T-helper 2 cell treated with Interferon-gamma antibody and Interleukin-4, amounts not matched to agents 100 ng/mL and 5 ng/mL, for 36 hours (primary cell): Measurements from ENCODE around the gene GPC1. TPM values are rescaled to one million over a fixed set of nuclear protein-coding genes. Genes with fewer than 3 reads are reported as not detected.

Experiments
- intact Hi-C: fragments of 100-400 bp; cut with micrococcal nuclease; formaldehyde crosslinking; loops from one replicate; pipeline ENCODE4 v1.15.1; 2023
- total RNA-seq: library from RNA; stranded (reverse); gene quantifications from 2 replicates; pipeline ENCODE4 v1.2.3, GENCODE V29; 2022

The GPC1 gene
- total RNA-seq, 1 donor from 2014 or later, result 7.6 TPM

DNA sequence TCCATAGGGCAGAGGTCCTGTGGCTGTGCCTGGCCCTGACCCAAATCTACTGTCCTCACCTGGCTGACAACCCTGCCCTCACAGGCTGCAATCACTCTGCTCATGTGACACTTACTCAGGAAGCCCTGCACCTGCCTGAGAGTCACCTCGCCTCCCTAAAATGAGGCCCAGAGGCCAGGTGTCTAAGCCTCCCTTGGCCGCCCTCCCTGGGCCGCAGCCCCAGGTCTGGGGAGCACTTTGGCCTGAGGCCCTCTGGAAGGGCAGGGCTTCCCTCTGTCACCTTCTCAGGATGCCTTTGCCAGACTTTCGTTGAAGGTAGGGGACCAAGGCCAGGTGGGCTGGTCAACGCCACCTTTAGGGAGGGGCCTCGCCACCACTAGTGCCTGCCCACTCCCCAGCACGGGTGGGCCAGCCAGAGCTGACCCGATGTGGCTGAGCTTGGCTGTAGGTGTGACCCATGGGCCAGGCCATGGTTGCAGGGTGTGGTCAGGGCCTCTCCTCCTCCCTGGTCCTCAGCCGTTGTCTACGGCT is 6.1 kb upstream of the GPC1 start:
- intact Hi-C loops, result no loop called here

GRCh38 chr2:240429872-240430491 is 5.5 kb upstream of the GPC1 start:
- intact Hi-C loops, result loop anchor here (10.0 kb wide), 2 partner anchors 405 to 925 kb away; partner anchors contain the start of genes FARP2 and NDUFA10

DNA sequence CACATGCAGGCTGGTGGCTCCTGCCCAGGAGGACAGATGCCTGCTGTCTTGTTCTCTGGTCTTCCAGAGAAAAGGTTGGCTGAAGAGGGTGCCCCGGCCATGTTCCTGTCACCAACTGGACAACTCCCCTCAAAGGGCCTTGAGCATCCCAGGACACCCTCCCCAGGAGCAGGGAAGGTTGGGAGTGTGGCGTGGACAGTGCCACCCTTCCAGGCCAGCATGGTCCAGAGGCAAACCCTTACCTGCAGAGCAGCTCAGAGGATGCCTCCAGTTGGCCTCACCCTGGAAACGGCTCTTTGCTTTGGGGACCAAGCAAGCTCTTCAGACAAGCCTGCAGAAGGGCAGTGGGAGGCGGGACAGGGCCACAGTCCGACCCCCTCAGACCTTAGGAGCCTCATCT is 4.9 kb upstream of the GPC1 start:
- intact Hi-C loops, result loop anchor here (10.0 kb wide), 2 partner anchors 406 to 924 kb away; partner anchors contain the start of genes FARP2 and NDUFA10

- intact Hi-C loops, result loop anchor here (10.0 kb wide), 2 partner anchors 406 to 924 kb away; partner anchors contain the start of genes FARP2 and NDUFA10
Observed at GRCh38 chr2:240431271-240431660, 4.2 kb upstream of the GPC1 start.

- intact Hi-C loops, result loop anchor here (10.0 kb wide), 2 partner anchors 407 to 923 kb away; partner anchors contain the start of genes FARP2 and NDUFA10
Observed at GRCh38 chr2:240431661-240432424, 3.6 kb upstream of the GPC1 start.

GRCh38 chr2:240432430-240432819 is 3.0 kb upstream of the GPC1 start:
- intact Hi-C loops, result loop anchor here (10.0 kb wide), 2 partner anchors 408 to 922 kb away; partner anchors contain the start of genes FARP2 and NDUFA10

GRCh38 chr2:240432820-240433801 is 2.4 kb upstream of the GPC1 start:
- intact Hi-C loops, result loop anchor here (10.0 kb wide), 2 partner anchors 408 to 922 kb away; partner anchors contain the start of genes FARP2 and NDUFA10

DNA sequence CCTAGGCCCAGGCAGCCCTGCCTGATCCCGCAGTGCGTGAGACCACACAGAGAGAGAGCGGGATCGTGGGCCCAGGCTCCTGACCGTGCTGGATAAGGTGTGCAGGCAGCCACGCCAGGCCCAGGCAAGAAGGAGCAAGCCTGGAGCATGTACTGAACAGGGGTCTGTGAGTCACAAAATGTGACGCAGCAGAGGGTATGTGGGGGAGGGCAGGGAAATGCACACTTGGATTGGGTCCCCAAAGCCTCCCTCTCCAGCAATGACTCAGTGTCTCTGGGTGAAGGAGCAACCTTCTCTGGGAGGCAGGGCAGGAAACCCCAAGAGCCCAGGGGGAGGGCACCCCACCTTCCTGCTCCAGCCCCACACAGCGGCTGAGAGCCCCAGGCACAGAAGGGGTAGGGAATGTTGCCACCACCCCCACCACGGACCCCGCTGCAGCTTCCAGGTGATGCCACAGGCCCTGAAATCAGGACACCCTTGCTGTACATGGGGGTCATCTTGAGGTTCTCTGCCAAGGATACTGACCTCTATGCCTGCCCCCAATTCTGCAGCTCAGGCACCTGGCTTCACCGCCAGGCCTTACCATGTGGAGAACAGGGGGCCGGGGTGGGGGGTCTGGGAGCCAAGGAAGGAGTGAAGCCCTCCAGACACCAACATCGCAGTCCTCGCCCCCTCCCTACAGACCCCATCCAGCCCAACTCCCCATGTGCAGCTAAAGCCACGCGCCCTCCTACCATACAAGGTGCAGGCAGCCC is 1.3 kb upstream of the GPC1 start:
- intact Hi-C loops, result loop anchor here (2.0 to 10.0 kb wide), 3 partner anchors 133 to 921 kb away; partner anchors contain the start of genes FARP2 and NDUFA10

DNA sequence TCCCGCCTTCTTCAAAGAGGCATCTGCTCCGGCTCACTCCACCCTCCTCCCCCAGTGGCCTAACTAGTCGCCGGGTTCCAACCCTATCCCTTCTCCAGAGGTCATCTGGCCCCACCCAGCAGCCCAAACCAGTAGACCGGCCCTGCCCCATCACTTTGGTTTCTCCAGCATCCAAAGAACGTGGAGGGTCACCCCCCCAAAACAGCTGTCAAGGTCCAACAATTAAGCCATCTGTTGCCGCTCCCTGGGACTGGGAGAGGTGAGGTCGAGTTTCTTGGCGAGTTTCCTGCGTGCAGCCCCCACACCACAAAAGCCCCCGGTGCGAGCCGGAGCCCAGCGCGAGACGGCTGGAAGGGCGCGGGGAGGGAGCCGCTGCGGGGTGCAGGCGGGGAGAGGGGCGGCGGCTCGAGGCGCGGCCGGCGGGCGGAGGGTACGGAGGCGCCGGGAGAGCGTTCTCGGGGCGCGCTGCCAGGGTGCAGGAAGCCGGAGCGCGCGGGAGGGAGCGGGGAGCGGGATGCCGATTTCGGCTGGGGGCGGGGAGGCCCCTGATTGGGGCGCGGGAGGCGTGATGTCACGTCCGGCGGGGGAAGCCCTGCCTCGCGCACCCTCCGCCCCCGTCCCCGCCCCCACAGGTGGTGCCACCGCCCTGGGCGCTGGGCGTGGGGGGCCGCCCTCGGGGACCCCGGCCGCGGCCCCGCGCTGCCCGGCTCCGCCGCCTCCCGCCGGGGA is 571 bp upstream of the GPC1 start:
- intact Hi-C loops, result loop anchor here (1.0 to 10.0 kb wide), 8 partner anchors 43 to 920 kb away; partner anchors contain the start of genes COPS9, FARP2 and NDUFA10

- intact Hi-C loops, result loop anchor here (1.0 to 10.0 kb wide), 8 partner anchors 44 to 919 kb away; partner anchors contain the start of genes COPS9, FARP2 and NDUFA10
Observed at GRCh38 chr2:240435948-240436682, 652 bp downstream of the GPC1 start.

GRCh38 chr2:240436683-240437550 is 1.5 kb downstream of the GPC1 start:
- intact Hi-C loops, result loop anchor here (5.0 to 10.0 kb wide), 4 partner anchors 300 to 918 kb away; partner anchors contain the start of genes COPS9, FARP2 and NDUFA10

DNA sequence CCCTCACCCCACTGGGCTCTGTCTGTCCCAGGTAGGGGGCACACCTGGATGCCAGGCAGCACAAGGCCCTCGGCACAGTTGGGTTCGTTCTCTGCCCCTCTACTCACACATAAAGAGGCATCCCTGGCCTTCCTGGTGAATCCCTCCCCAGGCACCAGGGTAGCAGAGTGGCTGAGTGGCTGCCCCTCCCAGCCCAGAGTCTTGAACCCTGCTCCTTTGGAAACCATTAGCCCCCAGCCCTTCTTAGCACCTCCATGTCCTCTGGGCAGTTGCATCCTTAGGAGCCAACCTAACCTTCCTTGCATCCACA is 2.0 kb downstream of the GPC1 start:
- intact Hi-C loops, result loop anchor here (5.0 to 10.0 kb wide), 4 partner anchors 300 to 917 kb away; partner anchors contain the start of genes COPS9, FARP2 and NDUFA10

DNA sequence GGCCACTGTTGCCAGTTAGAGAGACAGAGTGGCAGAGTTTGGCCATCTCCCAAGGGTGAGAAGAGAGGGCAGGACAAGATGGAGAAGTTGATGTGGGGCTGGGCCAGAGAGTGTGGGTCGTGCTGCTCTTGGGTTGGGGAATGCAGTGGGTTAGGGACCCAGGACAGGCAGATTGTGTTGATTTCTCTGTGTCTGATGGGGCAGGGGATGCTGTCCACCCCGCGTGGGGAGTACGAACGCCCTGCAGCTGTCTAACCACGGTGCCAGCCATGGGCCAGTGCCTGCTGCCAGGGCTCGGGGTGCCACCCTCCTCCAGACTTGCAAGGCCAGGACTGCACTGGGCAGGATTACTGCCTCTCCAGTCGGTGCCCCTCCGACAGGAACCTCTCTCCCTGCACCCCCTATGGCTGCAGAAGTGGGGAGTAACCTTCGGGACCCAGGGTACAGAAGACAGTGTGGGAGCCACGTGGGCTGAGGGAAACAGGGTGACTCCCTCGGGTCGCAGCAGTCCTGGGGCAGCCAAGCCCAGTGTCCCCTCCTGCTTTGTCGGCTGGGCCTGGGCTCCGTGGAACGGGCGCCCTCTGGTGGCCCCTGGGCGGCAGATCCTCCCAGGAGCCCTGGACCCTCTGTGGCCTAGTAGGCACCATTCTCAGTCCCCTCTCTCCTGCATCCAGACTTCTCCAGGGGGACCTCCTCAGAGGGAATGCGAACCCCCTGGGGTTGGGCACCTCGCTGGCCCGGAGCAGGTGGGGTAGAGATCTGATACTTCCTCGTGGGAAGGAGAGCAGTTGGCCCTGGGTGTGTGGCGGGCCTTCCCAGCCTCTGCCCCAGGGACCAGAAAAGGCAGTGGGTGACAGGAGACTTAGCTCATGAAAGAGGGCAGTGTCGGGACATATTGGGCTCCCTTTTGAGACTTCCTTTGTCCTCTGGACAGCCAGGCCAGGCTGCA is 2.7 kb downstream of the GPC1 start:
- intact Hi-C loops, result loop anchor here (2.0 to 10.0 kb wide), 5 partner anchors 287 to 917 kb away; partner anchors contain the start of genes COPS9, FARP2 and NDUFA10

GRCh38 chr2:240438810-240439697 is 3.6 kb downstream of the GPC1 start:
- intact Hi-C loops, result loop anchor here (2.0 to 10.0 kb wide), 5 partner anchors 288 to 916 kb away; partner anchors contain the start of genes COPS9, FARP2 and NDUFA10

DNA sequence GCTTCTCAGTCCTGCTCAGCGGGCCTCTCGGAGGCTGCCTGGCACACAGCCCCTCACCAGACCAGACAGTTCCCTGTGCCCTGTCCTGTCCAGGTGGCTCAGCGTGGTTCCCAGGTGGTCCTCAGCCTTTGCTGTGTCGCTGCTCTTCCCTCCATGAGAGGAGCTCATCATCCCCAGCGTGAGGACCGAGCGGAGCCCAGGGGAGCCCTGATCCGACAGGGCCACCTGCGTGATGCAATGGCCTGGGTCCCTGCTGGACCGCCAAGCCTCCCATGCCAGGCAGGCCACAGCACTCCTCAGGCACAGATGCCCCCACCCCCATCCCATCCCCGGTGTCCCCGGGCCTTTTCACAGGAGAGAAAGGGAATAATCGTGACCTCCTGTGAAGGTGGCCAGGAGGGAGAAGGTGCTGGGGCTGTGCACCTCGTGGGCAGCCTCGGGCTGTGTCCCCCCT is 4.3 kb downstream of the GPC1 start:
- intact Hi-C loops, result loop anchor here (2.0 to 10.0 kb wide), 5 partner anchors 289 to 915 kb away; partner anchors contain the start of genes COPS9, FARP2 and NDUFA10
